Superior temporal gyrus (tissue), 1 donor: Measurements from ENCODE around the gene TRAIP.

ENCODE experiments used
- DNase-seq: peaks from one replicate; pipeline ENCODE4 v3.0.0-alpha.2; 2016; ENCODE audit errors: extremely low spot score

Gene TRAIP

GRCh38 chr3:49876567-49876966, 20.2 kb upstream of the TRAIP start:
- no peak for DNase-seq

DNA sequence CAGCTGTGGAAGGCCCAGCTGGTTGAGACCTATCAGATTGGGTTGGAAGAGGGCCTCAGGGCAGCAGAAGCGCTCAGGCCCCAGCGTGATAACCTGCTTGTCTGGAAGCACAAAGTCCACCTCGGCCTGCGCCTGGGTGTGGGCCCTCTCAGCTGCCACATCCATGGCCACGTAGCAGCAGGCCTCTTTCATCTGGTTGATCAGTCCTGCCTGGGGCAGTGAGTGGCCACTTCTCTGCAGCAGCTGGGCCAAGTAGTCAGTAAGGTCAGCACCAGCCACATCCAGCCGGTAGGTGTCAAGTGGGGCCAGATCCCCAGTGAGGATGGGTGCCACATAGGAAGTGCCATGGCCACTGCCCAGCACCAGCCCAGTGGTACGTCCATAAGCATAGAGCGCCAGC, 17.3 kb upstream of the TRAIP start:
- no peak for DNase-seq

DNA sequence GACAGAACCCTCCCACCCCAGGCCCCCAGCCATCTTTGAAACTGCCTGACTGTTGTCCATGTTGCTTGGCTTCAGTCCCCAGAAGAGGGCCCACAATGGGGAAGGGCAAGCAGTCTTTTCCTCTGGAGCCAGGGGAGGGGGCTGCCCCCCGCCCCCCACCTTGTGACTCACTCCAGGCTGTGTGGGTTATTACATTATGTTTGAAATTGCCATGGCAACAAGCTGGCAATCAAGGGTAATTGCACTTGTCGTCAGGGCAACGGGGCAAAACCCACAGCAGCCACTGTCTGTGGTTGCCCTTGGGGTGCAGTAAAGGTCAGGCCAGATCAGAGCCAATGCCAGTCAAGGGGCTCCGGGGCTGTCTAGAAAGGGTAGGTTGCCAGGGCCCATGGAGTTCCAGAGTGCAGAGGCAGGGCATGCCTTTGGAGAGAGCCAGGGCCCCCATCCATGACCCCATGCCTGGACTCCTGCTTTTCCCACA, 16.5 kb upstream of the TRAIP start:
- DNase-seq: no peak

- DNase-seq: no peak
Observed at GRCh38 chr3:49871531-49872153, 15.3 kb upstream of the TRAIP start.

DNA sequence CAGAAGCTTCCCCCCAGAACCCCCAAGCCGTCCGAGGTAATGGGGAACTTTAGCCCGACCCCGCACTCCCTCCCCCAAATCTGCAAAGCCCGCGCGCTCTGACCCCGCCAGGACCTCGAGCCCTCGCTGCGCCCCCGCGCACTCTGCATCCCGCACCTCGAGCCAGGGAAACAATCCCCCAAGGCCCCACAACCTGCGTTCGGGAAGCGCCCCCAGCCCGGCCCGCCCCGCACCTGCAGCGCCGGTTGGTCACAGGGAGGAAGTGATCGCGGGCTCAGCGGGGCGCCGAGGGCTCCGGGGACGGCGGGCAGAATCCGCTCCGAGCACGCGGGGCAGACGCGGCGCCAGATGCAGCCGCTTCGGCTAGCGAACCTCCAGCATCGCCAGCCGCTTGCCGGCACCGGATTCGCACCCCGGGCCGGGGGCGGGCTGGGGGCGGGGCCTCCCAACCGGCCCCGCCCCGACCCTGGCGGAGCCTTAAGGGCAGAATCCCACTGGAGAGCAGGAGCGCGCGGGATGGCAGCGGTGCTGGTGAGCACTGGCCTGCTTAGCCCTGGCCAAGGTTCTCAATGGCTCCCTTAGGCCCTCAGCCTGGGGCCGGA, 13.3 kb upstream of the TRAIP start, which contains the start of gene CAMKV:
CAMKV (minus strand) TSS at position 382 of the 602 bp plus-strand sequence. CDS start 7,518 bp downstream, outside the sequence.
- no peak for DNase-seq

GRCh38 chr3:49868862-49869466, 12.6 kb upstream of the TRAIP start:
- DNase-seq: no peak

DNA sequence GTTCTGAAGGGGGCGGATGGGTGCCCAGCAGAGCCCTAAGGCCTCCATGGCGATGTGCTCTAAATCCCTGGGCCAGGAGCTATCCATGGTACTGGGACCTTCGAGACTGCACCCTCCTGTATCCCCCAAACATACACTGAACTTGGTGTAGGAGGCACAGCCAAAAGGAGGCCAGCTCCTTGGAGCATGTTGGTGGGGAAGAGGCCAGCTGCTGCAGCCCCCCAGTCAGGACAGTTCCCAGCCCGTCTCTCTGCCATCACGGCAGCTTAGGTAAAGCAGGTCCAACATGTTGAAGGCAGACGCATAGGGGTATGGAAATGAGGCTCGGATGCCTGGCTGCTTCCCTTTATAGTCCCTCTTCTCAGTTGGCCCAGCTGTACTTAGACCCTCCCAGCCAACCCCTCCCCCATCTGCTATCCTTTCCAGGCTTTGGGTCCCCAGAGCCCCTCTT, 11.5 kb upstream of the TRAIP start:
- DNase-seq: no peak

- DNase-seq: no peak
Observed at GRCh38 chr3:49867400-49867799, 11.0 kb upstream of the TRAIP start.

GRCh38 chr3:49865198-49865784, 8.9 kb upstream of the TRAIP start:
- peak; percentile 15 for DNase-seq

DNA sequence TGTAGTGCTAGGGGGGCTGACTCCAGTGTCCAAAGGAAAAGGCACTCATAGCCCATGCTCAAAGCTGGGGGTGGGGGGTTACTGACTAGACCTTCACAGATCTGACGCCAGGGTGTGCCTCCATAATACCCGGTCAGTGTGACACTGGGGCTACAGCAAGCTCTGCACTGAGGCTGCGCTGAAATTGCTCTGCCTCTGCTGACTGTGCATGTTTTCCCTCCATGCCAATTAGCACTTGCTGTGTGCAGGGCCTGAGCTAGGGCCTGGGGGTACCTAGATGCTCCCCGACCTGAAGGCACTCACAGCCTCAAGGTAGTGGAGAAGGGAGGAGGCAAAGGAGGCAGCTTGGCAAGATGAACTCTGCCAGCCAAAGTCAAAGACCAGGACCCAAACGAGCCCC, 8.1 kb upstream of the TRAIP start:
- no peak for DNase-seq

DNA sequence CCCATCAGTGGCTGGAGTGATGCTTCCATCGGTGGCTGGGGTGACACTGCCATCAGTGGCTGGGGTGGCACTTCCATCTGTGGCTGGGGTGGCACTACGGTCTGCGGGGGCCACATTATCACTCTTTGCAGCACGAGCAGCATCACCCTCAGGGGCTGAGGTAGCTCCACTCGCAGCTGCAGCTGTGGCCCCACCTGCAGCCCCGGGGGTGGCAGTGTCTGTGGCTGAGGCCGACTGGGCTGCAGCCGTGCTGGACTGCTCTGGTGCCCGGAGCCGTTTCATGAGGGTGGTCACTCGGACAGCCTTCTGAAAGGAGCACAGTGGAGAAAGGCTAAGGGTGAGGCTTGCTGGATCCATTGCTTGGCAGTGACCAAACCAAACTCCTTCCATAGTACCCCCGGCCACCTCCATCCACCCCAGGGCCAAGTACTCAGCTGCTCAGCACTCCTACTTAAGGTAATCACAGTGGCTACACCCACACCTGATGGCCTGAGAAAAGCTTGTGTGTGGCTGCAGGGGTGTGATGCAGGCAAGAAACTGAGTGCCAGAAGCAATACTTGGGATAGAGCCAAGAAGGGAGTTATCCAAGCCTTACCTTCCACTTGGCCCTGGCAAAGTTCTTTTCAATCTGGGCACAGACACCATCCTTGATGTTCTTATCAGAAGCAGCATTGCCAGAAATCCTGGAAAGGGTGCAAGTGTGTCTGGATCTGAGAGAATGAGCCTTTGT, 3.4 kb upstream of the TRAIP start:
- no peak for DNase-seq

GRCh38 chr3:49855662-49856061, 702 bp downstream of the TRAIP start:
- DNase-seq: no peak

- no peak for DNase-seq
Observed at GRCh38 chr3:49845694-49846093, 10.7 kb downstream of the TRAIP start.

- no peak for DNase-seq
Observed at GRCh38 chr3:49844464-49845183, 11.7 kb downstream of the TRAIP start.

GRCh38 chr3:49842843-49843517, 13.4 kb downstream of the TRAIP start:
- no peak for DNase-seq

- peak; percentile 55 for DNase-seq
Observed at GRCh38 chr3:49841806-49842205, 14.6 kb downstream of the TRAIP start.

DNA sequence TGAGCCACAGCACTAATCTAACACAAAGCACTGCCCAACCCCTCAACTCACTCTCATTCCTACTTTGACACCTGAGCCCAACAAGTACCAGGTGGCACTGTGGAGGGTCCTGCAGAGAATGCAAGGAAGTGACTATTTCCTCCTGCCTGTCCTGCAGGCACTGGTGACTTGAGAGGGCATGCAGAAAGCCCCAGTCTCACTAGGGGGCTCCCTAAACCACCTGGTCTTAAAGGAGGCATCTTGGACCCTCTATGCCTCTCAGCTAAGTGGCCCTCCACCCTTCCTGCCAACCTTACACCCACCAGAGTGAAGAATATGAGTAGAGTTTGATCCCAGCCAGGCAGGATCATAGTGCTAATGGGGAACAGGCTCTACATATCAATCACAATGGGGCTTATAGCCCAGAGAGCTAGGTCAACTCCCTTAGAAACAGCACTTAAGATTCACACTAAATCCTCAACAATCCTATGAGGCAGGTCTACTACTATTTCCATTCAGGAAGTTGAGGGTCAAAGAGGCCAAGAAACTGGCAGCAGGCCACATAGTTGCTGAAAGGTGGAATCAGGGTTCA, 15.2 kb downstream of the TRAIP start:
- DNase-seq: no peak

DNA sequence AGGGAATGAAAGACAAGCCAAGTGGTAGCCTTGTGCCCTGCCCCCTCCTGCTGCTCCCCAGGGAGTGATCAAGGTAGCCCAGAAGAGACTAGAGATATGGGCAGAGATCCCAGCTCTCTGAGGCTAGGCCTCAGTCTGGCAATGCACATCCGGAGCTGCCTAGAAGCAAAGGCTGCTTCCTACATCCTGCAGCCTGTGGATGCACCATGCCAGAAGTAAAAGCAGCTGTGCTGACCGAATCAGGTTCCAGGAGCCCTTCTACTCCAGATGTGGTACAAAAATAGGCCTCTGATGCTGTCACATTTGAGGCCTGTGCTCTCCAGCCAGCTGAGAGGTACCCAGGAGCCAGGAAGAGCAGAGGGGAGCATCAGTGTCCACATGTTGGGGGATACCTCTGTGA, 16.0 kb downstream of the TRAIP start:
- no peak for DNase-seq

DNA sequence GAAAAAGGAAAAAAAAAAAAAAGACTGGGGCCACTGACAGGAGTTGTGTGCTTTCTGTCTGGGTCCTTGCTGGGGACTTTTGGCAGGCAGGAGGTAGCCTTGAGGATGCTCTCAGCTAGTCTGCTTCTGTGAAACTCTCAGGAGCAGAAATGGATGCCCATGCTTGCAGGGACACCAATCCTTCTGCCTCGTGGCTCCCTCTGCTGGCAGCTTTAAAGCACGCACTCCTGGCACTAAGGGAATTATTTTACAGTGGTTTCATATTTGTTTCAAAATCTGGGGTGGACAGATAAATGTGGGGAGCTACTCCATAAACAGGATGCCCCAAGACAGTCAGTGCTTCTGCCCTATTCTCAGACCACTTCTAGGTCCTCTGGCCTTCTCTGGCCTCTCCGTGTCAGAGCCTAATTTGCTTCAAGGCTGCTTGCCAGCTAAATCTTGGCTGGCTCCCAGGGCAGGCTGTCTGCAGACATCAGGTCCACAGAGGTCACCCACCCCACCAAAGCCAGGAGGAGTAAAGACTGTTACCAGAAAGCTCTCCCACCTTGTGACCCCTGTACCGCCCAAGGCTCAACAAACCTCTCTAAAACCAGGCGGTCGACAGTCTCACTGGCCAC, 17.1 kb downstream of the TRAIP start:
- DNase-seq: peak; percentile 93

DNA sequence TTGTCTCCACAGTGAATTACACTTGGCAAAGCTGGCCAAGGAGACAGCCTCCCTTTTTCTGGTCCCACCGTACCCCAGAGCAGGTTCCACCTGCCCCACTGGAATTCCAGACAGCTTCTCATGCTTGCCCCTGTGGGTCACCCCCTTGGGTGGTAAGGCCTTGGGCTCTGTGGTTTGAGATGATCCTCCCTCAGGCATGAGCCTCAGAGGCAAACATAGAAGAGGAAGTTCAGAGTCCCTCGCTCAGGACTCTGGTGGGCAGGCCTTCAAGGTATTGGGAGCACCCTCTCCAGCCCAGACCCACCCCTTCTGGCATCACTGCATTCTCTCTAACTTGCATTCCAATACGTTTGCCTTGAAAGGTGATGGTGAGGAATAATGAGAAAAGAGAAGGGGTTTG, 25.0 kb downstream of the TRAIP start:
- no peak for DNase-seq
